Limb (tissue), 2 donors: ENCODE measurements around the gene MRPL11.

Experiments
- DNase-seq, 2 donors: peaks; one replicate each; pipeline ENCODE4 v3.0.0-alpha.2; 2016; ENCODE audit errors: extremely low spot score in 2 of 2

Gene MRPL11

GRCh38 chr11:66438504-66439466, at the start of gene MRPL11:
Gene MRPL11, minus strand, starts transcription at chr11:66438848. Its CDS starts 94 bp downstream, at chr11:66438754.
- peak; percentile 93 for DNase-seq

GRCh38 chr11:66484806-66485380, 46.2 kb upstream of the MRPL11 start:
- DNase-seq = no peak

GRCh38 chr11:66480117-66480938, 41.7 kb upstream of the MRPL11 start, which contains the start of gene DPP3:
Gene DPP3, plus strand, starts transcription at chr11:66480434. Its CDS starts 1,767 bp downstream, at chr11:66482201.
- peak; percentile 95 to 99 for DNase-seq

- peak in 1 of 2 donors; percentile 19 for DNase-seq
These were observed 40.9 kb upstream of the MRPL11 start for GRCh38 chr11:66479394-66480116.

- DNase-seq = peak in 1 of 2 donors; percentile 39
These were observed 40.2 kb upstream of the MRPL11 start for GRCh38 chr11:66478729-66479393.

- no peak for DNase-seq
These were observed 38.9 kb upstream of the MRPL11 start for GRCh38 chr11:66477263-66478201.

- DNase-seq = no peak
These were observed 38.2 kb upstream of the MRPL11 start for GRCh38 chr11:66476841-66477251.

- DNase-seq = no peak
These were observed 37.7 kb upstream of the MRPL11 start for GRCh38 chr11:66476173-66476840.

- no peak for DNase-seq
These were observed 36.9 kb upstream of the MRPL11 start for GRCh38 chr11:66475349-66476172.

- DNase-seq = no peak
These were observed 35.2 kb upstream of the MRPL11 start for GRCh38 chr11:66473608-66474515.

GRCh38 chr11:66473167-66473566, 34.5 kb upstream of the MRPL11 start:
- DNase-seq = no peak

- no peak for DNase-seq
These were observed 33.4 kb upstream of the MRPL11 start for GRCh38 chr11:66472054-66472453.

GRCh38 chr11:66471142-66471541, 32.5 kb upstream of the MRPL11 start:
- no peak for DNase-seq

- DNase-seq = no peak
These were observed 31.4 kb upstream of the MRPL11 start for GRCh38 chr11:66470015-66470414.

GRCh38 chr11:66469441-66469840, 30.8 kb upstream of the MRPL11 start:
- no peak for DNase-seq

GRCh38 chr11:66468691-66469090, 30.0 kb upstream of the MRPL11 start:
- no peak for DNase-seq

GRCh38 chr11:66467756-66468155, 29.1 kb upstream of the MRPL11 start:
- no peak for DNase-seq
